Activated naive CD8-positive, alpha-beta T cell (primary cell): ENCODE measurements around the gene TRA2A.

Experiments used
- H3K27ac Mint-ChIP-seq: one replicate; pipeline ENCODE4 v1.8.0; 2021; ENCODE audit warnings: mixed read lengths
- H3K27me3 Mint-ChIP-seq: one replicate; pipeline ENCODE4 v1.8.0; 2021; ENCODE audit warnings: mixed read lengths
- H3K36me3 Mint-ChIP-seq: one replicate; pipeline ENCODE4 v1.8.0; 2021; ENCODE audit warnings: mixed read lengths
- H3K4me1 Mint-ChIP-seq: one replicate; pipeline ENCODE4 v1.8.0; 2021; ENCODE audit warnings: low read depth, mixed read lengths
- H3K4me3 Mint-ChIP-seq: one replicate; pipeline ENCODE4 v1.8.0; 2021; ENCODE audit warnings: mild to moderate bottlenecking, mixed read lengths
- H3K9me3 Mint-ChIP-seq: one replicate; pipeline ENCODE4 v1.8.0; 2021; ENCODE audit warnings: low read depth, mixed read lengths

TRA2A gene

DNA sequence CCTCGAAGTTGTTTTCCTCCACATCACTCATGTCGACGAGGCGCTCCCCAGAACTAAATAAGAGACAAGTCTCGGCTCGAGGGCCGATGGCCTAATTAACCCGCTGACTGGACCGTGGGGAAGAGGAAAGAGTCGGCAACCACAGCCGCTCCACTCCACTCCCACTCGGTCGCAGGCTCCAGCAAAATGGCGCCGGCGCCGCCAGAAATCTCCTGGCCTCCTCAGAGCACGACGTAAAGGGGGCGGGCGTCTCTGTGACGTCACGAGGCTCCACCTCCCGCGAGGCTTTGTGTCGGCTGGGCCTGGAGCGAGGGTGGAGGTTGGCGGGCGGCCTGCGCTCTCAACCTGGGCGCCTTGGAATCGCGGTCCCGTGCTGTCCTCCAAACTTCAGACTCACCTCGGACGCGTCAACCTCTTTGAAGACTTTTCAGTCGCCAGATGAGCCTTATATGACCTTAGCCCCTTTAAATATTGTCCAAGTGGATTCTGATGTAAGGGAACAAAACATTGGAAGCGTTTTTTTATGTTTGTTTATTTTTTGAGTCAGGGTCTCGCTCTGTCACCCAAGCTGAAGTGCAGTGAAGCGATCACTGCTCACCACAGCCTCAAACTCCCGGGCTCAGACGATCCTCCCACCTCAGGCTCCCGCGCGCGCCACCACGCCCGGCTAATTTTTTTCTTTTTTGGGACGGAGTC, at the start of gene TRA2A:
TRA2A (minus strand) TSS at position 188 of the 696 bp plus-strand sequence; CDS start at position 31, 157 bp downstream.
- Mint-ChIP-seq H3K36me3 (peaks cover 3% of the 10 kb centered on the region), H3K4me1 (peaks cover 36% of the 10 kb centered on the region), H3K4me3 (peak within 1 kb of the TSS; percentile 99), H3K27ac (peak within 1 kb of the TSS; percentile 100), H3K27me3 (no peaks in the 10 kb centered on the region), H3K9me3 (no peaks in the 10 kb centered on the region)

GRCh38 chr7:23570592-23571200, 38.9 kb upstream of the TRA2A start:
- H3K4me1 Mint-ChIP-seq: no peaks in the 10 kb centered on the region
- no peaks in the 10 kb centered on the region for H3K9me3 Mint-ChIP-seq
- no peak overlapping the region for H3K27ac Mint-ChIP-seq
- peaks cover 8% of the 10 kb centered on the region for H3K27me3 Mint-ChIP-seq
- no peak overlapping the region for H3K4me3 Mint-ChIP-seq
- no peaks in the 10 kb centered on the region for H3K36me3 Mint-ChIP-seq

GRCh38 chr7:23558303-23558702, 26.5 kb upstream of the TRA2A start:
- Mint-ChIP-seq H3K4me3 (no peak overlapping the region), H3K9me3 (no peaks in the 10 kb centered on the region), H3K27ac (no peak overlapping the region), H3K36me3 (no peaks in the 10 kb centered on the region), H3K27me3 (peaks cover 2% of the 10 kb centered on the region), H3K4me1 (no peaks in the 10 kb centered on the region)

DNA sequence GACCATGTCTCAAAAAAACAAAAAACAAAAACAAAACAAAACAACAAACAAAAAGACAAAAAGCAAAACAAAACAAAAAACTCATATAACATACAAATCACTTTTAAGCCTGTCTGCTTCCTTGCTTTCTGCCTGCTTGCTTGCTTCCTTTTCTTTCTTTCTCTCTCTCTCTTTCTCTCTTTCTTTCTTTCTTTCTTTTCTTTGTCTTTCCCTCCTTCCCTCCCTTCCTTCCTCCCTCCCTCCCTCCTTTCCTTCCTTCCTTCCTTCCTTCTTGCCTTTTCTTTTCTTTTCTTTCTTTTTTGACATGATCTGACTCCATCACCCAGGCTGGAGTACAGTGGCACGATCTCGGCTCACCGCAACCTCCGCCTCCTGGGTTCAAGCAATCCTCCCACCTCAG, 15.9 kb upstream of the TRA2A start:
- Mint-ChIP-seq H3K27ac (no peak overlapping the region), H3K36me3 (no peaks in the 10 kb centered on the region)

DNA sequence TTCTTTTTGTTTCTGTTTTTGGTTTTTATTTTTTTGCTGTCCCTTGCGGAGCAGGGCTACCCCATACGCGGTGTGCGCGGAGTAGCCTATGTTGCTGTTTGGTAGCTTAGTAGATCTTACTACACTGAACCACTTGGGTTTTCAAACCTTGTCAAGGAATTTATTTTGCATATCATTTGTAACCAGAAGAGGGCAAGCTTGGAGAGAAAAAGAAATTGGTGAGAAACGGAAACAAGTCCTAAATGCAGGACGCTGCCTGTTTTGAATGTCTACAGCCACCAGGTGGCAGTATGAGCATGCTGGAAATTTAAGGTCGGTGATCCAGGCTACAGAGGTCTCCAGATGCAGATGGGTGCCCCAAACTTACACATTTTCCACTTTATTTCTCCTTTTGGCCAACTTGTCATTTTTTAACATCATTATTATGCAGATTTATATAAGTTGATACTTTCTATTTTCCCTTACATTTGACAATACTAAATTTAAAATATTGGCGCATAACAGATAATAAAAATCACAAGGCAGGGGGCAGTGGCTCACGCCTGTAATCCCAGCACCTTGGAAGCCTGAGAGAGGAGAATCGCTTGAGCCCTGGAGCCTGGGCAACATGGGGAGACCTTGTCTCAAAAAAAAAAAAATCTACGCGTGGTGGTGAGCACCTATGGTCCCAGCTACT, 15.3 kb upstream of the TRA2A start:
- H3K36me3 Mint-ChIP-seq: no peaks in the 10 kb centered on the region
- H3K9me3 Mint-ChIP-seq: no peaks in the 10 kb centered on the region
- no peaks in the 10 kb centered on the region for H3K27me3 Mint-ChIP-seq
- no peak overlapping the region for H3K4me3 Mint-ChIP-seq
- peak overlapping the region; percentile 16 for H3K27ac Mint-ChIP-seq
- H3K4me1 Mint-ChIP-seq: peaks cover 8% of the 10 kb centered on the region

More for the DNA sequence above, 15.9 kb upstream of the TRA2A start:
- no peak overlapping the region for H3K4me3 Mint-ChIP-seq
- peaks cover 8% of the 10 kb centered on the region for H3K4me1 Mint-ChIP-seq
- no peaks in the 10 kb centered on the region for H3K9me3 Mint-ChIP-seq
- H3K27me3 Mint-ChIP-seq: no peaks in the 10 kb centered on the region

DNA sequence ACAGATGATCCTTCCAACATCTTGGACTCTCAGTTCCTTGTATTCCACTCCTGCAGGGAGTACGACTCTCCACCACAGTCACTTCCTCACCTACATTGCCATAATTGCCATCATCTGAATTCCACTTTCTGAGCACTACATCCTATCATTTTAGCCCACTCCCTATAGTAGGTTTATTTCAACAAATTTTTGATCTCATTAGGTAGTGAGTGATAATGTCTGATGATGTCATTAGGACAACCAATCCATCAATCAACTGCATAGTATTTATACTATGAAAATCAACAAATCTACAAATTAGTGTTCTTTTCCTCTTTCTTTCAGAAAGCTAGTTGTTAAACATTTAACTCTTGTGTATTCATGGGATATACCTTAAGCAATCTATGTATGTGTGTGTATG, 13.7 kb upstream of the TRA2A start:
- Mint-ChIP-seq H3K4me3 (no peak overlapping the region), H3K27me3 (no peaks in the 10 kb centered on the region), H3K4me1 (peaks cover 8% of the 10 kb centered on the region), H3K9me3 (no peaks in the 10 kb centered on the region), H3K36me3 (no peaks in the 10 kb centered on the region), H3K27ac (peak overlapping the region; percentile 18)

DNA sequence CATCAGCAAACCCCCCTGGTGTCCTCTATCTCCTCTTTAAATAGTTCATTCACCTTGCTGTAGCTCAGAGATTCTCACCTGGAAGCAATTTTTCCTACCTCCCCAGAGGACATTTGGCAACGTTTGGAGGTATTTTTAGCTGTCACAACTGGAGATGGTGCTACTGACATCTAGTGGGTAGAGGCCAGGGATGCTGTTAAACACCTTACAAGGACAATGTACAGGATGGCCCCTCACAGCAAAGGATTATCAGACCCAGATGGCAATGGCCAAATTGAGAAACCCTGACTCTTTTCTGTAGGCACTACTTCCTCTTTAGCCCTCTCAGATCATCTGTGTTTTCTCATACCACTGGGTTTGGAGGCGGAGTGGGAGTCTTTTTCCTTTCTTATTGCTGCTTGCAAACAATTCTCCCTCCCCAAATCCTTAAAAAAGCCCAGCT, 13.2 kb upstream of the TRA2A start:
- Mint-ChIP-seq H3K9me3 (no peaks in the 10 kb centered on the region), H3K27ac (no peak overlapping the region)

GRCh38 chr7:23542752-23543151, 11.0 kb upstream of the TRA2A start:
- Mint-ChIP-seq H3K4me1 (peaks cover 24% of the 10 kb centered on the region), H3K27ac (no peak overlapping the region), H3K4me3 (no peak overlapping the region), H3K27me3 (no peaks in the 10 kb centered on the region), H3K36me3 (no peaks in the 10 kb centered on the region), H3K9me3 (no peaks in the 10 kb centered on the region)

More for the DNA sequence above, 13.2 kb upstream of the TRA2A start:
- Mint-ChIP-seq H3K27me3 (no peaks in the 10 kb centered on the region), H3K36me3 (no peaks in the 10 kb centered on the region), H3K4me1 (peaks cover 13% of the 10 kb centered on the region), H3K4me3 (no peak overlapping the region)

DNA sequence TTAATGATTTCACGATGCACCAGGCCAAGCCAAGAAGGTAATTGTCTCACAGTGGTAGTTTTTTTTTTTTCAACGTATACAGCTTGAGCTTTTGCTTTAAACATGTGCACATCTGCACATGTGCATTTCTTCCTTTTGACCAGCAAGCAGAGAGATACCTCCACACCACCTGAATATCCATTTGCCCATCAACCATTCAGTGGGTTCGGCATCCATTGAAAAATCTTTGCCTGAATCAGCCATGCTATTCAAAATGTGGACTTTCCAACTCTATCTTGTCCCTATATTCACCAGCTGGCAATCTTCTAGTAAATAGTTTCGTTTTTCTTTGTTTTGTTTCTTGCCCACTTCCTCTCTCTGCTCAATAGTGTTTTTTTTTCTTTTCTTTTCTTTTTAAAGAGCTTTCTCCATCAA, 7.7 kb upstream of the TRA2A start:
- Mint-ChIP-seq H3K36me3 (no peaks in the 10 kb centered on the region), H3K4me3 (peak overlapping the region; percentile 73), H3K27me3 (no peaks in the 10 kb centered on the region), H3K27ac (peak overlapping the region; percentile 84), H3K4me1 (peaks cover 17% of the 10 kb centered on the region), H3K9me3 (no peaks in the 10 kb centered on the region)

- Mint-ChIP-seq H3K27ac (no peak overlapping the region), H3K9me3 (no peaks in the 10 kb centered on the region), H3K4me1 (peaks cover 16% of the 10 kb centered on the region), H3K36me3 (no peaks in the 10 kb centered on the region), H3K27me3 (no peaks in the 10 kb centered on the region), H3K4me3 (no peak overlapping the region)
Measured at GRCh38 chr7:23538301-23538700, 6.5 kb upstream of the TRA2A start.

DNA sequence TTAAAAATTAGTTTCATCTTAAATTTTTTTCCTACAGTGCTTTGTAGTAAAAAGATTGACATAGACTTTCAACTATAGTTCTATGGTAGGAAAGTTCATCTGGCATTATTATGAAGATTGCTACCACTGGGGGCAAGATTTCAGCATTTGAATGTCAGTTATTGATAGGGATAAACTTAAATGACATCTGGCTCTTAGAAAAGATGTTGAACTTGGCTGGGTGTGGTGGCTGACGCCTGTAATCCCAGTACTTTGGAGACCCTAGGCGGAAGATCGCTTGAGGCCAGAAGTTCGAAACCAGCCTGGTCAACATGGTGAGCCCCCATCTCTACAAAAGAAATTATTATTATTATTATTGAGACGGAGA, 1.4 kb upstream of the TRA2A start:
- Mint-ChIP-seq H3K4me3 (peak overlapping the region; percentile 77), H3K9me3 (no peaks in the 10 kb centered on the region), H3K27ac (peak overlapping the region; percentile 88), H3K36me3 (peaks cover 3% of the 10 kb centered on the region), H3K27me3 (no peaks in the 10 kb centered on the region), H3K4me1 (peaks cover 26% of the 10 kb centered on the region)

DNA sequence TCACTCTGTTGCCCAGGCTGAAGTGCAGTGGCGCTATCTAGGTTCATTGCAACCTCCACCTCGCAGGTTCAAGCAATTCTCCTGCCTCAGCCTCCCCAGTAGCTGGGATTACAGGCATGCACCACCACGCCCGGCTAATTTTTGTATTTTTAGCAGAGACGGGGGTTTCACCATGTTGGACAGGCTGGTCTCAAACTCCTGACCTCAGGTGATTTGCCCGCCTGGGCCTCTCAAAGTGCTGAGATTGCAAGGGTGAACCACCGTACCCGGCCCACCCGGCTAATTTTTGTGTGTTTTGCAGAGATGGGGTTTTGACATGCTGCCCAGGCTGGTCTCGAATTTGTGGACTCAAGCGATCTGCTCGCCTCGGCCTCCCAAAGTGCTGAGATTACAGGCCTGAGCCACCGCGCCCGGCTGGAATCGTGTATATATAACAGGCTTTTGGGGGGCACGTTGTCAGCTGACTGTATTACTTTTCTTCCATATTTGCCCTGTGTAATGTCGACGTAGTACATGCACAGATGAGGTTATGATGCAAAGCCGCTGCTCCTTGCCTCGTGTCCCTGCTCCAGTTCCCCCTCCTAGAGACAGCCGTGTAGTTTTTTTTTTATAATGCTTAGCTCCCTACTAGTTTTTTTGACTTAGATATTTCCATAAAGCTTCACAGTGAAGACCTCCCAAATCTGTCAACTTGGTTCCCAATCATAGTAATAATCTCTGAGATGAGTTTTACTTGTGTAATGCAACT, 883 bp upstream of the TRA2A start:
- Mint-ChIP-seq H3K36me3 (peaks cover 3% of the 10 kb centered on the region), H3K27ac (peak overlapping the region; percentile 100), H3K4me1 (peaks cover 29% of the 10 kb centered on the region), H3K4me3 (peak overlapping the region; percentile 99), H3K9me3 (no peaks in the 10 kb centered on the region), H3K27me3 (no peaks in the 10 kb centered on the region)

GRCh38 chr7:23531050-23531793, 559 bp downstream of the TRA2A start:
- peak overlapping the region; percentile 100 for H3K27ac Mint-ChIP-seq
- no peaks in the 10 kb centered on the region for H3K27me3 Mint-ChIP-seq
- H3K4me3 Mint-ChIP-seq: peak overlapping the region; percentile 99
- H3K9me3 Mint-ChIP-seq: no peaks in the 10 kb centered on the region
- peaks cover 43% of the 10 kb centered on the region for H3K4me1 Mint-ChIP-seq
- peaks cover 3% of the 10 kb centered on the region for H3K36me3 Mint-ChIP-seq

DNA sequence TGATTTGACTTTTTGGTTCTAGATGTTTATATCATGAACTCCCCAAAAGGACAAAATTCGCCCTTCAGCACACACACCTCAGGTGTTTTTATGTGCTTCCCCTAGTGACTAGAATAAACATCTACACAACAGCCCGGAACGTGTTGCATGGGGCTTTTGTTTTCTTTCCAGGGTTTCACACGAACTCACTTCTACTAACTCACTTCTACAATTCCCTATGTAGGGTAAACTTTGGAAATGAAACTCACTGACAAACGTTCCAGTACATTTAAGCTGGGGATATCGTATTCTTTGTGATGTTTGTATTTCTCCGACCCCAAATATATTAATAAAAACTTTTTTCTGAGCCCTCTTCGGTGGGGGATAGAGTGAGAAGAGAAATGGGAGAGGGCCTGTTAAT, 1.4 kb downstream of the TRA2A start:
- Mint-ChIP-seq H3K4me3 (peak overlapping the region; percentile 99), H3K36me3 (peaks cover 3% of the 10 kb centered on the region), H3K27ac (peak overlapping the region; percentile 100), H3K27me3 (no peaks in the 10 kb centered on the region), H3K9me3 (no peaks in the 10 kb centered on the region), H3K4me1 (peaks cover 51% of the 10 kb centered on the region)
